NCI-H345 treated with DMSO at 0.1 percent for 48 hours (cell line): ENCODE data around the gene ITGAE.

Experiments used
- DNase-seq: peaks from one replicate; lab custom pipeline; 2025; ENCODE audit not compliant: unreplicated experiment; lab: John Stamatoyannopoulos, UW

Gene ITGAE

GRCh38 chr17:3698139-3698538 lies 102.8 kb downstream of the ITGAE start:
- DNase-seq = no peak

DNA sequence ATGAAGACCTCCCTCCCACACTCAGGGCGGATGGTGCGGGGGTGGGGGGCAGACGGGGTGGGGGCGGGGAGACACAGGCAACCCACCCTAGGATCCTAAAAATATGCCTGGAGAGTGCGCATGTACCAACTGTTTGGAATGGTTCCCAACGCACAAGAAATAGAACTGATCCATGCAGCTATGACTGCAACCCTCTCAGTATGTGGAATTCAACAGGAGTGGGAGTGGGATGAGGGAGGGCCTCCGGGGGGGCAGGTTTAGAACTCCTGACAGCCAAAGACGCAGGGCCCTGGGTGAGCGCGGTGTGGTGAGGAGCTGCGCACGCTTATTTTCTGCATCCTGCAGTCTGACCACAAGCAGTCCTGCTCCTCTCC lies 103.9 kb downstream of the ITGAE start:
- no peak for DNase-seq

DNA sequence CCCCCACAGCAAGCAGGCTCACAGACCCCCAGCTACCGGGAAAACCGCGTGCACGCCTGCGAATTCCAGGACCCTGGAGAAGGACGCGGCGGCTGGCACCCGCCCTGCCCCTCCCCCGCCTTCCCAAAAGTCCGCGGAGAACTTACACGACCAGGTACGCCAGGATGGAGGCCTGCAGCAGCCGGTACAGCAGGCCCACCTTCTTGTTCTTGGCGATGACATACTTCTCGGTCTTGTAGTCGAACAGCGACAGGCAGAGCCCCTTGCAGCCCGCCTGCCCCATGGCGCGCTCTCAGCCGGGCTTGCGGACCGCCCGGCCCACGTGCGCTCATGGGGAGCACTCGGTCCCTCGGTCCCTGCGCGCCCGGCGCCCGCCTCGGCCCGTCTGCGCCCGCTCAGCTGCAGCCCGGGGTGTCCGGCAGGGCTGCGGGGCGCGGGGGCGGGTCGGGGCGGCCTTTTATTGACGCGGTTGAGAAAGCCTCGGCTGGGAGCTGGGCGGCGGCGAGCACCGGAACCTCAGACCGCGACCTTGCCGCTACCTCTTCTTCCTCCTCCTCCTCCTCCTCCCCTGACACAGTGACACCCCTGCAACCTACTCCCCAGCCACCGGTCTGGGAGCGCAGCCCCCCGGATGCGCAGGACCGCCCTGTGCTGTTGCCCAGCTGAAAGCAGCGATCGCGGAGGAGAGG lies 105.1 kb downstream of the ITGAE start, which contains the start of gene P2RX5:
Gene P2RX5 (minus strand): TSS at position 433 of the 689 bp plus-strand sequence. CDS start 150 bp downstream, at position 283.
- DNase-seq = no peak

DNA sequence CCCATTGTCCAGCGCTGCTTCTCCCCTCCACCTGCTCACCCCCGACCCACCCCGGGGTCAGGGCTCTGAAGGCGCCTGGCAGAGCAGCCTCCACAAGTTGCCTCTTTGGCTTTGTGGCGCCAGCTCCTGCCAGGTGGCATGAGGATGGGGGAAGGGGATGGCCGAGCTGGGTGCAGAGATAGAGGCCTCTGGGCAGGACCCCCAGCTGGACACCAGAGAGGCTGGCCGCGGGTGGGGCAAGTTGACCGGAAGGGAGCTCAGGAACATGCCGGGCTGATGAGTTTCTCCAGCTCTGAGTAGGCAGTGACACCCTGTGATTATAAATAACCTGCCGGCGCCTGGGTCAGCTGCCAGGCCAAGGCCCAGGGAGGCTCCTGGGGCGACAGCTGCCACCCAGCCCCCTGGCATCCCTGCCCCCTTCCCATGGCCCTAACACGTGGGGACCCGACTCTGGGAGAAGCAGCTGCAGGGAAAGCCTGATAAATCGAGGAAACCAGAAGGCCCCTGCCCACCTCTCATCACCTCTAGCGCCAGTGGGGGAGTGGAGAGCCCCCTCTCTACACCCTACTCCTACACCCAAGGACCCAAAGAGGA lies 105.8 kb downstream of the ITGAE start:
- no peak for DNase-seq

- DNase-seq = no peak
Measured at GRCh38 chr17:3693829-3694231, 107.2 kb downstream of the ITGAE start.

GRCh38 chr17:3693141-3693540 lies 107.8 kb downstream of the ITGAE start:
- DNase-seq = no peak

DNA sequence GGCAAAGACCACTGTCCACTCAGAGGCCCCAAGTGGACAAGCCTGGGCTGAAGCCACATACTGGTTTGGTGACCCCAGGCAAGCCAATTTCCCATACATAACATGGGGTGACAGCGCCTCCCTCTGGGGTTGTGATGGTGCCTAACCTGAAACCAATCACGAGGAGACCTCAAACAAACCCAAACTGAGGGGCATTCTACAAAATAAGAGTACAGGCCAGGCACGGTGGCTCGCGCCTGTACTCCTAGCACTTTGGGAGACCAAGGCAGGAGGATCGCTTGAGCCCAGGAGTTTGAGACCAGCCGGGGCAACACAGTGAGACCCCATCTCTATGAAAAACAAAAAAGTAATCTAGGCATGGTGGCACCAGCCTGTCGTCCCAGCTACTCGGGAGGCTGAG lies 108.6 kb downstream of the ITGAE start:
- DNase-seq = no peak

GRCh38 chr17:3691617-3692067 lies 109.3 kb downstream of the ITGAE start:
- DNase-seq = no peak

DNA sequence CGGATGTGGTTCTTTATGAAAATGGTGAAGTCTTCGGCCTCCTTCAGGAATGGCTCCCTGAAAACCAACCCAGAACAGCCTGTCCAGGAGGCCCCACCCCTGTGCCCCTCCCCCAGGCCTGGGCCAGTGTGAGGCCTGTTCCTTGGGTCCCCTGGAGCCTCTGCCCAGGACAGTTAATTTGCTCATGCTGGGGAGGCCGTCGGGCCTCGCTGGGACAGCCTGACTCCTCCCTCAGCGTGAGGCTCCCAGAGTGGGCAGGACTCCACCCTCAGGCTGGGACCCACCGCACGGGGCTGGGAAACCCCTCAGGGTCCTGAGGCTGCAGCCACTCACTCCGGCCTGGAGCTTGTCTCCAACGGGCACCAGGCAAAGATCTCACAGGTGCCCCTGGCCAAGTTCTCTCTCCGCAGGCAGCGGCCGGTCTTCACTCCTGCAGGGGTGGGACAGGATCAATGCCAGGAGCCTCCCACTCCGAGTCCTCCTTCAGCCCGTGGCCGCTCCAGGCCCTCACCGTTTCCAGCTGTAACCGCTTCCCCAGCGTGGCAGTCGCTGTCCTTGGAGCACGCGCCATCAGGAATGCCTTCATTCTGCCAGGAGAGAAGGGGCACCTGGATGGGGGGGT lies 110.8 kb downstream of the ITGAE start:
- DNase-seq = no peak

DNA sequence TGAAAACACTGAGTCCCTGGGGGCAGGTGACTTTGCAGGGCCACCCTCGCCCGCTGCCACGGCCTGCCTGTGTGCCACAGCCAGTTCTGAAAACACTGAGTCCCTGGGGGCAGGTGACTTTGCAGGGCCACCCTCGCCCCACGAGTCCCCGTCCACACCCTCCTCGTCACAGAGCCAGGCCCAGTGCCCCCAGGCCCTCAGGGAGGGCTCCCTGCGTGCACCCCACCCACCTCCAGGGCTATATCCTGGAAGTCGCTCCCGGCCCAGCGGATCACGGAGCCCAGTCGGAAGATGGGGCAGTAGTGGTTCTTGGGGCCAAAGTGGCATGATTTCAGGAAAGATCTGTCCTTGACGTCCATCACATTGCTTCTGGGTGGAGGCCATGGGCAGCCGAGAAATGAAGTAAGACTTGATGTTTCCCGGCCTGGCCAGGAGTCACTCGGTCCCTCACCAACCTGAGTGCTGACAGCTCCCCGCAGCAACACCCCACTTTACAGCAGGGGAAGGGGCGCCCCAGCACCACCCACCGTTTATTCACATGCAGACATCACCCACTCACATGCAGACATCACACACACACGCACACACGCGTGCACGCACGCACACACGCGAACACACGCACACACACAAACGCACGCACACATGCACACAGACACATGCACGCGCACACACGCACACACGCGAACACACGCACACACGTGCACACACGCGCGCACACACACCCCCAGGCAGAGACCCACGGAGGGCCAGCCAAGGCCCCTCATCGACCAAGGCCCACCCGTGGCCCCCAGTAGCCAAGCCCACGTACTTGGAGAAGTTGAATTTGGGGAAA lies 111.5 kb downstream of the ITGAE start:
- no peak for DNase-seq

GRCh38 chr17:3688852-3689261 lies 112.1 kb downstream of the ITGAE start:
- no peak for DNase-seq

GRCh38 chr17:3688027-3688553 lies 112.9 kb downstream of the ITGAE start:
- no peak for DNase-seq

GRCh38 chr17:3685174-3685573 lies 115.8 kb downstream of the ITGAE start:
- DNase-seq = no peak

GRCh38 chr17:3683054-3683511 lies 117.9 kb downstream of the ITGAE start:
- DNase-seq = no peak

- no peak for DNase-seq
Measured at GRCh38 chr17:3682033-3682432, 119.0 kb downstream of the ITGAE start.

DNA sequence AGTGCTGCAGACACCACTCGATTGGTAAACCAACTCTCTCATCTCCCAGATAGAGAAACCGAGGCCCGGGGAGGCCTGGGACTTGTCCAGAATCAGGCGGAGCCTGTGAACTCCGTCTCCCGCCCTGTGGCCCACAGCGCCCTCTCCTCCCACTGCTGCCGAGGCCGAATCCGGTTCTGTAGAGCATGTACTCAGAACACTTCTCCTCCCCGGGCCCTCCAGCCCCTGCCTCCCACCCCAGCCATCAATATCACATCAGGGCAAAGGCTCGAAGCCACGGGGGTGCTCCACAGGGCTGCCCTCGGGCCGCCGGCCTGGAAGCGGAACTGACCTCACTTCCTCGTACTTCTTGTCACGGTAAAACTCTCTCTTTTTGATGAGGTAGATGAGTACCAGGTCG lies 119.4 kb downstream of the ITGAE start:
- DNase-seq = no peak

DNA sequence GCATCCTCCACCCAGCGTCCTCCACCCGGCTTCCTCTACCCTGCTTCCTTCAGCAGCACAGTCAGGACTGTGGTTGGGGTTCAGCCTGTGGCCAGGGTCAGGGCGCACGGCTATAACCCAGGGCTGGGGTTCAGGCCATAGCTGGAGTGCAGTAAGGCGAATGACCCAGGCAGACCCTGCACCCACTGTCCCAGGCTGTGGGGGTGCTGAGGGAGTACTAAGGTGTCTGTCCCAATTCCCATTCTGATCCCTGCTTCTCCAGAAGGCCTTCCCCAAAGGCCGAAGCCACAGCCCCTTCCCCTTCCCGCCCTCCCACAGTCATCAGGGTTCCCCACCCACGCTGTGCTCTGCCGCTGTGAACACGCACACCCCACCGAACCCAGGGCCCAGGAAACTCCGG lies 119.9 kb downstream of the ITGAE start:
- DNase-seq = no peak

DNA sequence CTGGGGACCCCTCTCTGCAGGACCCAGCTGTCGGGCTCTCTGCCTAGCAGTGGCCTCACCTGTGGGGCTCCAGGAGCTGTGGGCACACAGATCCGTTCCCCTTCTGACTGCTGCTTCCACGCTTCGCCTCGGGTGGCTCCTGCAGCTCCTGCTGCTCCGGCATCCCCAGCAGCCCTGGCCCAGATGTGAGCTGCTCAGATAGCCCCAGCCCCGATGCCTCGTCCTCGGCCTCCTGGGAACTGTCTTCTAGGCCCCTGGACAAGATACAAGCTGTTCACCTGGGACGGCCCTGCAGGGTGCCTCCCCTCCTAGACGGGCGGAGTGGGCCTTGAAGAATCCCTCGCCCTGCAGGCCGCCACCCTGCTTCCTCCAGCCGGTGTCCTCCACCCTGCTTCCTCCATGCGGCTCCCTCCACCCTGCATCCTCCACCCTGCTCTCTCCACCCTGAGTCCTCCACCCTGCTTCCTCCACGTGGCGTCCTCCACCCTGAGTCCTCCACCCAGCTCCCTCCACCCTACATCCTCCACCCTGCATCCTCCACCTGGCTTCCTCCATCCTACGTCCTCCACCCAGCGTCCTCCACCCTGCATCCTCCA lies 121.4 kb downstream of the ITGAE start:
- DNase-seq = no peak

DNA sequence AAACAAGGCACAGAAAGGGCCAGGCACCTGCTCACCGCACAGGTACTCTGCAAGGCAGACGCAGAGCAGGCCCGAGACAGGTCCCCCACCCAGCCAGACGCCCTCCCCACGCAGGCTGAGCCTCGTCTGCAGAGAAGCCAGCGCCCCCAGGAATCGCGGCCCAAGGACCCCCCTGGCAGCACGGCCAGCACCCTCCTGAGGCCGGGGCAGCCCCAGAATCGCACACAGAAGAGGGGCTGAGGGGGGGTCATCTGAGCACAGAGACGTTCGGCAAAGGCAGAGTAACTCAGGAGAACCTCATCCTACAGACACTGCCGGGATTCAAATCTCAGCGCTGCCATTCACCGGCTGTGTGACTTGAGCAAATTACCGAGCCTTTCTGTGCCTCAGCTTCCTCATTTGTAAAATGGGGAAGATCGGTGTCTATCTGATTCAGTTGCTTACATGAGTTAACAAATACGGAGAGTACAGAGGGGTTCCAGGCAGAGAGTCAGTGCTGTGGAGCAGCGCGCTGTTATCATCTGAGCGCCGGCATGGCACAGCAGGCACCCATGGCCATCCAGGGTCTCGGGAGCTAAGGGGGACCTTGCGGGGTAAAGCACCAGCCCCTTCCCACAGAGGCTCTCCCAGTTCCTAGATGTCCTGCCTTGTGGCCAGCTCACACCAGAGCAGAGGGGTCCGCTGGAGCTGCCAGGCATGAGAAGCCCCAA lies 122.0 kb downstream of the ITGAE start:
- DNase-seq = no peak
